ENCODE results near the gene TMEM131.

Gene TMEM131

GRCh38 chr2:97775074-97775473 lies 220.7 kb downstream of the TMEM131 start:
- Histone ChIP-seq H3K9ac (ENCODE audit: low read length) (no peak overlapping the region), H3K27me3 (ENCODE audit: low read depth, low read length) (no peaks in the 10 kb centered on the region), H4K20me1 (ENCODE audit: insufficient read depth, low read length) (0 out of 2 replicates have a peak, but pooled peaks cover 4% of the 10 kb centered on the region), H3K4me1 (ENCODE audit: low read length) (no peaks in the 10 kb centered on the region), H3K9me3 (ENCODE audit: insufficient read depth, low read length) (no peaks in the 10 kb centered on the region), H2AFZ (ENCODE audit: low read depth, low read length) (no peak overlapping the region), H3K27ac (ENCODE audit: low read length) (no peak overlapping the region), H3K36me3 (replicated peaks; ENCODE audit: low read depth, low read length) (peaks cover 51% of the 10 kb centered on the region), H3K4me3 (ENCODE audit: low read length) (no peak overlapping the region), H3K4me2 (ENCODE audit: low read length) (no peak overlapping the region), H3K79me2 (ENCODE audit: low read length) (no peaks in the 10 kb centered on the region)
- no peak for TF ChIP-seq EZH2phosphoT487 (IDR thresholded peaks at IDR 0.05; ENCODE audit: low read depth)
- TF ChIP-seq, protein P1, sequence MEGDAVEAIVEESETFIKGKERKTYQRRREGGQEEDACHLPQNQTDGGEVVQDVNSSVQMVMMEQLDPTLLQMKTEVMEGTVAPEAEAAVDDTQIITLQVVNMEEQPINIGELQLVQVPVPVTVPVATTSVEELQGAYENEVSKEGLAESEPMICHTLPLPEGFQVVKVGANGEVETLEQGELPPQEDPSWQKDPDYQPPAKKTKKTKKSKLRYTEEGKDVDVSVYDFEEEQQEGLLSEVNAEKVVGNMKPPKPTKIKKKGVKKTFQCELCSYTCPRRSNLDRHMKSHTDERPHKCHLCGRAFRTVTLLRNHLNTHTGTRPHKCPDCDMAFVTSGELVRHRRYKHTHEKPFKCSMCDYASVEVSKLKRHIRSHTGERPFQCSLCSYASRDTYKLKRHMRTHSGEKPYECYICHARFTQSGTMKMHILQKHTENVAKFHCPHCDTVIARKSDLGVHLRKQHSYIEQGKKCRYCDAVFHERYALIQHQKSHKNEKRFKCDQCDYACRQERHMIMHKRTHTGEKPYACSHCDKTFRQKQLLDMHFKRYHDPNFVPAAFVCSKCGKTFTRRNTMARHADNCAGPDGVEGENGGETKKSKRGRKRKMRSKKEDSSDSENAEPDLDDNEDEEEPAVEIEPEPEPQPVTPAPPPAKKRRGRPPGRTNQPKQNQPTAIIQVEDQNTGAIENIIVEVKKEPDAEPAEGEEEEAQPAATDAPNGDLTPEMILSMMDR (IDR thresholded peaks at IDR 0.05; ENCODE audit: low read depth, low read length), result no peak

GRCh38 chr2:97774425-97774824 lies 221.3 kb downstream of the TMEM131 start:
- Histone ChIP-seq H3K4me2 (ENCODE audit: low read length) (no peak overlapping the region), H3K27ac (ENCODE audit: low read length) (no peak overlapping the region), H3K27me3 (ENCODE audit: low read depth, low read length) (no peaks in the 10 kb centered on the region), H2AFZ (ENCODE audit: low read depth, low read length) (no peak overlapping the region), H3K9ac (ENCODE audit: low read length) (no peak overlapping the region), H3K4me3 (ENCODE audit: low read length) (no peak overlapping the region), H3K36me3 (replicated peaks; ENCODE audit: low read depth, low read length) (peaks cover 56% of the 10 kb centered on the region), H3K4me1 (ENCODE audit: low read length) (no peaks in the 10 kb centered on the region), H3K9me3 (ENCODE audit: insufficient read depth, low read length) (no peaks in the 10 kb centered on the region), H4K20me1 (ENCODE audit: insufficient read depth, low read length) (0 out of 2 replicates have a peak, but pooled peaks cover 4% of the 10 kb centered on the region), H3K79me2 (ENCODE audit: low read length) (no peaks in the 10 kb centered on the region)
- TF ChIP-seq, protein P1 (IDR thresholded peaks at IDR 0.05; ENCODE audit: low read depth, low read length), result peak; percentile 43
- TF ChIP-seq EZH2phosphoT487 (IDR thresholded peaks at IDR 0.05; ENCODE audit: low read depth), result no peak

DNA sequence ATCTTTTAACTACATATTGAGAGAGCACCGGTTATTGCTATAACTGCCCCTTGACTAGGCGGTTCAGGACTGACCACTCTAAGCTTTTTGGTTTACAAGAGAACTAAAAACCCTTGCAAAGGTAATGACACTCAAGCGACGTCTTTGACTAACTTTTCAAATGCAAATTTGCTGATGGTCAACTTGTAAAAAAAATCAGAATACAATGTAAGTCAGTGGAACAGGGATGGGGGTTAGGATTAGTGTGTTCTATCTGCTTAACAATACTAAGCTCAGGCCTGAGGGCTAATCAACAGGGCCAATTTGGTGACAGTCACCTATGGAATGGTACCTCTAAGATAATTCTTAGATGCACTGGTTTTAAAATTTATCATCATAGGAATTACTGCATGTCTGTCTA lies 225.3 kb downstream of the TMEM131 start:
- H3K27me3 ChIP-seq (ENCODE audit: low read depth, low read length), result no peaks in the 10 kb centered on the region
- H3K79me2 ChIP-seq (ENCODE audit: low read length), result no peaks in the 10 kb centered on the region
- H3K36me3 ChIP-seq (replicated peaks; ENCODE audit: low read depth, low read length), result peaks cover 53% of the 10 kb centered on the region
- no peak overlapping the region for H2AFZ ChIP-seq (ENCODE audit: low read depth, low read length)
- no peak overlapping the region for H3K4me3 ChIP-seq (ENCODE audit: low read length)
- no peak overlapping the region for H3K4me2 ChIP-seq (ENCODE audit: low read length)
- TF ChIP-seq EZH2phosphoT487 (IDR thresholded peaks at IDR 0.05; ENCODE audit: low read depth), result no peak
- TF ChIP-seq, protein P1 (IDR thresholded peaks at IDR 0.05; ENCODE audit: low read depth, low read length), result no peak
- no peaks in the 10 kb centered on the region for H3K9me3 ChIP-seq (ENCODE audit: insufficient read depth, low read length)
- H3K27ac ChIP-seq (ENCODE audit: low read length), result no peak overlapping the region
- H3K4me1 ChIP-seq (ENCODE audit: low read length), result no peaks in the 10 kb centered on the region
- no peak overlapping the region for H3K9ac ChIP-seq (ENCODE audit: low read length)
- H4K20me1 ChIP-seq (ENCODE audit: insufficient read depth, low read length), result no peaks in the 10 kb centered on the region

- TF ChIP-seq, protein P1 (IDR thresholded peaks at IDR 0.05; ENCODE audit: low read depth, low read length), result no peak
- no peak for TF ChIP-seq EZH2phosphoT487 (IDR thresholded peaks at IDR 0.05; ENCODE audit: low read depth)
- Histone ChIP-seq H3K9ac (ENCODE audit: low read length) (no peak overlapping the region), H4K20me1 (ENCODE audit: insufficient read depth, low read length) (no peaks in the 10 kb centered on the region), H3K4me1 (ENCODE audit: low read length) (no peaks in the 10 kb centered on the region), H3K27me3 (ENCODE audit: low read depth, low read length) (no peaks in the 10 kb centered on the region), H3K4me2 (ENCODE audit: low read length) (no peak overlapping the region), H3K4me3 (ENCODE audit: low read length) (no peak overlapping the region), H3K79me2 (ENCODE audit: low read length) (no peaks in the 10 kb centered on the region), H3K27ac (ENCODE audit: low read length) (no peak overlapping the region), H2AFZ (ENCODE audit: low read depth, low read length) (no peak overlapping the region), H3K9me3 (ENCODE audit: insufficient read depth, low read length) (no peaks in the 10 kb centered on the region), H3K36me3 (replicated peaks; ENCODE audit: low read depth, low read length) (peaks cover 54% of the 10 kb centered on the region)
Measured at GRCh38 chr2:97769711-97770110, 226.0 kb downstream of the TMEM131 start.

Measured in OCI-LY3 (cell line).